K562 (cell line): ENCODE results near the gene CHMP1A.

ENCODE experiments used
- FOS ChIP-seq: IDR thresholded peaks from 3 replicates; pipeline ENCODE4 v1.6.1; 2011; ENCODE audit not compliant: insufficient read length; ENCODE audit errors: extremely low read depth
- FOXP1 ChIP-seq: sonication (generic); formaldehyde crosslinking; IDR thresholded peaks from 2 replicates; pipeline ENCODE4 v1.8.0; 2022; ENCODE audit warnings: mild to moderate bottlenecking, missing genetic modification reagents
- SAFB ChIP-seq: fragments of 200-400 bp; formaldehyde crosslinking; IDR thresholded peaks from 2 replicates; pipeline ENCODE4 v1.6.1; 2017; ENCODE audit warnings: low read depth, low read length, borderline replicate concordance
- SIN3A ChIP-seq, 2 experiments: fragments of 150-350 bp in 1 of 2; IDR thresholded peaks; 2 replicates each; pipeline ENCODE4 v1.6.1; 2011 to 2016; ENCODE audit warnings: borderline replicate concordance in 2 of 2, low read depth in 2 of 2, low read length in 2 of 2, mild to moderate bottlenecking in 2 of 2, moderate library complexity in 2 of 2; ENCODE audit not compliant: control insufficient read depth in 1 of 2
- ZKSCAN1 ChIP-seq: fragments of 150-350 bp; IDR thresholded peaks from 2 replicates; pipeline ENCODE4 v1.6.1; 2016; ENCODE audit warnings: low read depth, low read length
- ZNF124 ChIP-seq: sonication (generic); formaldehyde crosslinking; IDR thresholded peaks from 2 replicates; pipeline ENCODE4 v1.8.1; 2022; ENCODE audit warnings: missing genetic modification reagents
- TF ChIP-seq, protein P1 (sequence below), 3 experiments: IDR thresholded peaks in 2 of 3; conservative IDR thresholded peaks in 1 of 3; 2 replicates each; pipeline ENCODE4 v1.5.1; 2011 to 2012; ENCODE audit warnings: low read length in 3 of 3, mild to moderate bottlenecking in 3 of 3, control low read depth in 2 of 3, improper control_type of control experiment in 1 of 3, inconsistent platforms in 1 of 3, low read depth in 1 of 3, mixed read lengths in 1 of 3, moderate library complexity in 1 of 3; ENCODE audit not compliant: insufficient read depth in 2 of 3

DNA sequence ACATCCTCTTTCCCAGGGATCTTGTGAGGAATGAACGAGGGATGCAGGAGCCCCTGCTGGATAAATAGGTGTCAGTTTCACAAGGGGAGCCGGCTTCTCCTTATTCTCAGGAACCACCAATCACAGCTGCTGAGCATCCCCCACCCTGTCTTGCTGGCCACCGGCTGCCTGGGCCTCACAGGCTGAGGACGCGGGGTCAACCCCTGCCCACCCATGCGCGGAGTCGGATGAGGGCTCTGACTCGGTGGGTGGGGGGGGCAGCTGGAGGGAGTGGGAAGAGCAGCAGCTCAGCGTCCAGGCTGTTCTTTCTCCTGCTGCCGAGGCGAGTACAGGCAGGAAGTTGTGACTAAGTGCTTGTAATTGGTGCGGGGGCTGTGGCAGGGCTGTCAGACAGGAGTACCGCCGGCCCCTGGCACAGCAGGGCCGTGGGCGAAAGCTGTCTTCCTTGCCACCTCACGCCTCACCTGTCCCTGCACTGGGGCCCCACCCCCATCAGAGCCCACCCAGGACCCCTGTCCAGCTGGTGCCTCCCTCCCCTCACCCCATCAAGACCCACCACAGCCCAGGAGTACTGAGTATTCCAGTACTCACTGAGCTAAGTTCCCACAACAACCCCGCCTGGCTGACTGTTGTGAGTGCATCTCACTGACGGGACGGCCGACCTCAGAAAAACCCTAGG, 55.1 kb downstream of the CHMP1A start:
- no peak for TF ChIP-seq ZNF124 (CRISPR knock-in tag)
- TF ChIP-seq ZKSCAN1 = no peak
- no peak for TF ChIP-seq FOS
- TF ChIP-seq SIN3A (IDR thresholded peaks at IDR 0.05; ENCODE audit: borderline replicate concordance in 2 of 2, control insufficient read depth in 1 of 2, low read depth in 2 of 2, low read length in 2 of 2) = no peak
- TF ChIP-seq, protein P1, sequence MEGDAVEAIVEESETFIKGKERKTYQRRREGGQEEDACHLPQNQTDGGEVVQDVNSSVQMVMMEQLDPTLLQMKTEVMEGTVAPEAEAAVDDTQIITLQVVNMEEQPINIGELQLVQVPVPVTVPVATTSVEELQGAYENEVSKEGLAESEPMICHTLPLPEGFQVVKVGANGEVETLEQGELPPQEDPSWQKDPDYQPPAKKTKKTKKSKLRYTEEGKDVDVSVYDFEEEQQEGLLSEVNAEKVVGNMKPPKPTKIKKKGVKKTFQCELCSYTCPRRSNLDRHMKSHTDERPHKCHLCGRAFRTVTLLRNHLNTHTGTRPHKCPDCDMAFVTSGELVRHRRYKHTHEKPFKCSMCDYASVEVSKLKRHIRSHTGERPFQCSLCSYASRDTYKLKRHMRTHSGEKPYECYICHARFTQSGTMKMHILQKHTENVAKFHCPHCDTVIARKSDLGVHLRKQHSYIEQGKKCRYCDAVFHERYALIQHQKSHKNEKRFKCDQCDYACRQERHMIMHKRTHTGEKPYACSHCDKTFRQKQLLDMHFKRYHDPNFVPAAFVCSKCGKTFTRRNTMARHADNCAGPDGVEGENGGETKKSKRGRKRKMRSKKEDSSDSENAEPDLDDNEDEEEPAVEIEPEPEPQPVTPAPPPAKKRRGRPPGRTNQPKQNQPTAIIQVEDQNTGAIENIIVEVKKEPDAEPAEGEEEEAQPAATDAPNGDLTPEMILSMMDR (IDR thresholded peaks at IDR 0.05 in 2 of 3, conservative IDR thresholded peaks at IDR 0.05 in 1 of 3; ENCODE audit: insufficient read depth in 2 of 3, low read depth in 1 of 3, low read length in 3 of 3) = no peak
- no peak for TF ChIP-seq SAFB
- no peak for TF ChIP-seq FOXP1 (CRISPR knock-in tag)
